Ramos (cell line): ENCODE data around the gene GPATCH8.

Source experiments
- in situ Hi-C: fragments of 300-500 bp; cut with MboI; formaldehyde crosslinking; loops from one replicate; pipeline ENCODE4 v1.14.3; 2022; ENCODE audit warnings: low sequenced_read_pairs; ENCODE audit not compliant: unreplicated experiment

GPATCH8 gene

DNA sequence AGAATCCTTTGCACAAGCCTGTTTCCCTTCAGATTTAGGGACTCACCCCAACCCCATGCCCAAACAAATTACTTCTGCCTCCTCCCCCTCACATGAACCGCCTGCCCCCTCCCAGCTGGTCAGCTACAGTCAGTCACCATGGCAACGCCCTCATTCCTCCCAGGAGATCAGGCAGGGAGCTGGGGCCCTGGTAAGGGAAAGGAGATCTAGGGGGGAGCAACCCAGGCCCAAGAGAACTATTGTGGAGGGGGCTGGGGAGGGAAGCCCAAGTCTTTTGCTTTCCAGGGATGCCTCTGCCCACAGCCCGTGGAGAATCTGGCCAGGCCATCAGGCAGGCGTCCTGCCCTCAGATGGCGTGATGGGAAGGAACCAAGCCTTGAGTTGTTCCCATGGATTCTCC lies 142.4 kb downstream of the GPATCH8 start:
- in situ Hi-C loops, result no loop called here

DNA sequence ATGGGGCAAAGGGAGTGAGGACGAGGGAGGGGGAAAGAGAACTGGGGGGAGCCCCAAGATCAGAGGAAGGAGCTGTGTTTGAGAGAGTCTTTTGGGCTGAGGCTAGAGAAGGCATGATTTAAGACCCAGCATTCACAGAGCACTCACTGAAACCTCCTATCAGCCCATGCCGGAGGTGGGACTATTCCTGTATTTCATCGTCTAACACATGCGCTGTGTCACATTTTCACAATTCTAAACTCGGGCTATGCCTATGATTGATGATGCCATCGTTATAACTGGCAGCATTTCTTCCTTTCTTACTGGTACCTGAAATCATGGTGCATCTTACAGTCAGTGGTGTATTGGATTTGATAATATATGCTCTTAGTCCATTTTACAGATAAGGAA lies 143.1 kb downstream of the GPATCH8 start:
- in situ Hi-C loops, result no loop called here

- in situ Hi-C loops, result no loop called here
These were observed 143.6 kb downstream of the GPATCH8 start for GRCh38 chr17:44359458-44360143.

- in situ Hi-C loops, result no loop called here
These were observed 144.2 kb downstream of the GPATCH8 start for GRCh38 chr17:44359006-44359405.

DNA sequence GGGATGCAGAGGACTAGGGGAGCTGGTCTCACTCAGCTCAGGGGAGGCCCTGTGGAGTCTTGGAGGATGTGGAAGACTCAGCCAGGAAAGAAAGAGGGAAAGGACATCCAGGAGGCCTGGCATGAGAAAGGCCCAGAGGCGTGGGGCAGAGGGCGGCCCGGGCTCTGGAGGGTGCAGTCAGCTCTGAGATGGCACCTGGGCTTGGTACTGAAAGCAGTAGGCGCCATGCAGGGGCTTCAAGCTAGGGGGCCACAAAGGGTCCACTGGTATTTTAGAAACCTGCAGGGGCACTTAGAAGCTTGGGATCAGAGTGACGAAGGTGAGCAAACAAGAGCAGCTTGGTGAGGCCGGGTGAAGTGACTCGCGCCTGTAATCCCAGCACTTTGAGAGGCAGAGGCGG lies 145.1 kb downstream of the GPATCH8 start:
- in situ Hi-C loops, result no loop called here

GRCh38 chr17:44356241-44356640 lies 147.0 kb downstream of the GPATCH8 start:
- in situ Hi-C loops, result no loop called here

DNA sequence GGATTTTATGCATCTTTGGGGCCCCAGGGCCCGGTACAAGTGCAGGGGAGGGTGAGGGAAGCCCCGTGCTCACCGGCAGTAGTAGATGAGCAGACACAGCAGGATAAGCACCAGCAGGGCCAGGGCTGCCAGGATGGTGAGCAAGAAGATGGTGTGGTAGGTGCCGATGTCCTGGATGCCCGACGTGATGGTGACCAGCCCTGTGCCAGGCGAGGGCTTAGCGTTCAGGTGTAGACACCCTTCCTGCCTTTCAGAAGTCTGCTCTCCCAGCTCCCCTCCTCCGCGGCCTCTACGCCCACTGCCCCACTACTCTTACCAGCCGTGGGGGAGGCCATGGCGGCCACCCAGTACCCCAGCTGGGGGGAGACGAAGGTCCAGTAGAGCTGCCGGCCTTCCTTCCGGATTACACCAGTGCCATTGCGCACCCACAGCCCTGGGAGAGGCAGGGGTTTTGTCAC lies 147.5 kb downstream of the GPATCH8 start:
- in situ Hi-C loops, result no loop called here

DNA sequence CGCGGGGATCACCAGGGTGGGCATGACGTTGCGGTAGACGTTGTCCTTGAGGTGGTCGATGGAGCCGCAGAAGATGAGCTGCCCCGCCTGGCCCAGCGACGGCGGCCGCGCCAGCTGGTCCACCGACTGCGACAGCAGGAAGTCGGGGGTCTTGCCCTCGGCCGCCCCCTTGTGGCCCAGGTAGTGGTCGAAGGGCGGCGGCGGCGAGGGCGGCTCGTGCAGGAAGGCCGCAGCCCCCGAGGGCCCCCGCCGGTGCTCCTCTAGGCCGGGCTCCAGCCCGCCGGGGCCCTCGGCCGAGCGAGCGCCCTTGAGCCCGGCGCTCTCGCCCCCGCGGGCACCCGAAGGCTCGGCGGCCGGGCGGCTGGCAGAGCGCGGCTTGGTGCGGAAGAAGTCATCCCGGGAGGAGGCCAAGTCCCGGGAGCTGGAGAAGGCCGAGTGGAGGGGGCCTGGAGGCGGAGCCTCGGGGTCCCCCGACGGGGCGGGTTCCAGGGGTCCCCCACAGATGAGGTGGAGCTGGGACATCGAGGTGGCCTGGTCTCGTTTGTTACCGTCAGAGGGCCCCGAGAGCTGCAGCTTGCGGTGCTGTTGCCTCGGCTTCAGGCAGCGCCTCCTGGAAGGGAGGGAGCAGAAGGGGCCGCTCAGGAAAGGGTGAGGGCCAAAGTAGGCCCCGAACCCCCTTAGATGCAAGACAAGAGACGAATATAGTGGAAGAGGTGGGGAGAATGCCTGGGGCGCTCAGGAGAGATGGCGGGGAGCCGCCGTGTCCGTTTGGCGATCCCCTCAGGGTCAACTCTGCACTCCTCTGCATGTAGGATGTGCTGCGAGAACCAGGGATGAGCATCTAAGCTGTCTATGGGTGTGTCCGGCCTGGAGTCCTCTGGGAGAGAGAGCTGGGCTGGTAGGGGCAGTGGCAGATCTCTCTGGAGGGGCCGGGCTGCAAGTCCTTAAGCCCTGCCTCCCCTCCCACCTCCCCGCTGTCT lies 148.3 kb downstream of the GPATCH8 start:
- in situ Hi-C loops, result no loop called here

DNA sequence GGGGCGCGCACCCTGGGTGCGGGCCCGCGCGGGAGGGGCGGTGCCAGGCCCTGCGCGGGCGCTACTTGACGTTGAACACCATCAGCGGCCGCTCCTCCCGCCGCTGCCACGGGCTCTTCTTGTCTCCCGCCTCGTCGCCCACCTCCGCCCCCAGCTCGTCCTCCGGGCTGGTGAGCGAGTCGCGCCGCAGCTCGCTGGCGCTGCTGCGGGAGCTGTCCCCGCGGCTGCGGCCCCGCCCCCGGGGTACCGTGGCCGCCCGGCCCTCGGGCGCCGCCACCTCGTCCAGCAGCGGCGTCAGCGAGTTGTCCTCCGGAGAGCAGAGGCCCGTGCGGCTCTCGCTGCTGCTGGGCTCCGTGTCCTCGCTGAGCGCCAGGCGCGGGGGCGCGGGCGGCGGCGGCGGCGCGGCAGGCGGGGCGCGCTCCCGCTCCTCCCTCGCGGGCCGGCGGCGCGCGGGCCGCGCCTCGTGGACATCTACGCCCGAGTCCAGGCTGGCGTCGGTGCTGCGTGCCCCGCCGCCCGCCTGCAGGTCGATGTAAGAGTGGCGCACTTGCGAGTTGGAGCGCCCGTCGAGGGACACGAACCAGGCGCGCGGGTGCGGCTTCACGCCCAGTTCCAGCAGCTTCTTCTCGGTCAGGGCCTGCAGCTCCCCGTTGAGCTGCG lies 149.4 kb downstream of the GPATCH8 start:
- in situ Hi-C loops, result no loop called here

DNA sequence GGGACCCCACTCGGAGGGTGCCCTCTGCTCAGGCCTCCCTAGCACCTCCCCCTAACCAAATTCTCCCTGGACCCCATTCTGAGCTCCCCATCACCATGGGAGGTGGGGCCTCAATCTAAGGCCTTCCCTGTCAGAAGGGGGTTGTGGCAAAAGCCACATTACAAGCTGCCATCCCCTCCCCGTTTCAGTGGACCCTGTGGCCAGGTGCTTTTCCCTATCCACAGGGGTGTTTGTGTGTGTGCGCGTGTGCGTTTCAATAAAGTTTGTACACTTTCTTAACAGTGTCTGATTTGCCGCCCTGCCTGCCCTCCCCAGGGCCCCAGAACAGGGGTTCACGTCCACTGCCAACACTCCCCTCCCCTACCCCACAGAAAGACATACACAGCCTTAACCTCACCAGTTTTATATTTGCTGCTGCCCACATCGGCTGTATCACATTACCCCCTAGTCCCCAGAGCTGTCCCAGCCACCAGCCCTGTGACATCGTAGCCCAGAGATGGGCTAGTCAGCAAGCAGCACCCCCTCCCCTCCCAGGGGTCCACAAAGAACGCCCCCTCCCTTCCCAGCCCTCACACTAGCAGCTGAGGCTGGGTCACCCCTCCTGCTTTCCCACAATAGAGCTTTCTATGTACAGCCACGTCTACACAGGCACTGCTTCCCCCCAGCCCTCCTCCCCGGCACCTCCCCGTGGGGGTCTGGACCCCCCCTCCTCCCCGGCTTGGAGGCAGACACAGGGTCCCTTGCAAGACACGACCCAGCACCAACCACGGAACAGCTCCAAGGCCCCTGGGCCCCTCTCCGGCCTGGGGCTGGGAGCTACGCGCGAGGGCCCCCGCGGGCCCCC lies 150.2 kb downstream of the GPATCH8 start:
- in situ Hi-C loops, result no loop called here

GRCh38 chr17:44351961-44352827 lies 151.0 kb downstream of the GPATCH8 start:
- in situ Hi-C loops, result no loop called here

DNA sequence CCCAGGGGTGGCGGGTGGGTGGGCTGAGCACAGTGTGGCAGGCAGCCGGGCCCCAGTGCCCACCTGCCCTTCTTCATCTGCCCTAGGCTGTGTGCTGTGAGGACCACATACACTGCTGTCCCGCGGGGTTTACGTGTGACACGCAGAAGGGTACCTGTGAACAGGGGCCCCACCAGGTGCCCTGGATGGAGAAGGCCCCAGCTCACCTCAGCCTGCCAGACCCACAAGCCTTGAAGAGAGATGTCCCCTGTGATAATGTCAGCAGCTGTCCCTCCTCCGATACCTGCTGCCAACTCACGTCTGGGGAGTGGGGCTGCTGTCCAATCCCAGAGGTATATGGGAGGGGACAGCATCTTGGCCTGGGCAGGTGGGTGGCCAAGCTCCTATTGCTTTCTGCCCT lies 151.7 kb downstream of the GPATCH8 start:
- in situ Hi-C loops, result no loop called here

- in situ Hi-C loops, result no loop called here
These were observed 152.4 kb downstream of the GPATCH8 start for GRCh38 chr17:44350733-44351226.

GRCh38 chr17:44349553-44350070 lies 153.6 kb downstream of the GPATCH8 start:
- in situ Hi-C loops, result no loop called here

DNA sequence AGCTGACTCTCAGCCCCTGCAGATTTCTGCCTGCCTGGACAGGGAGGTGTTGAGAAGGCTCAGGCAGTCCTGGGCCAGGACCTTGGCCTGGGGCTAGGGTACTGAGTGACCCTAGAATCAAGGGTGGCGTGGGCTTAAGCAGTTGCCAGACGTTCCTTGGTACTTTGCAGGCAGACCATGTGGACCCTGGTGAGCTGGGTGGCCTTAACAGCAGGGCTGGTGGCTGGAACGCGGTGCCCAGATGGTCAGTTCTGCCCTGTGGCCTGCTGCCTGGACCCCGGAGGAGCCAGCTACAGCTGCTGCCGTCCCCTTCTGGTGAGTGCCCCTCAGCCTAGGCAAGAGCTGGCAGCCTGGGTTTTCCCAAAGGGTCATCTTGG lies 154.2 kb downstream of the GPATCH8 start:
- in situ Hi-C loops, result no loop called here

DNA sequence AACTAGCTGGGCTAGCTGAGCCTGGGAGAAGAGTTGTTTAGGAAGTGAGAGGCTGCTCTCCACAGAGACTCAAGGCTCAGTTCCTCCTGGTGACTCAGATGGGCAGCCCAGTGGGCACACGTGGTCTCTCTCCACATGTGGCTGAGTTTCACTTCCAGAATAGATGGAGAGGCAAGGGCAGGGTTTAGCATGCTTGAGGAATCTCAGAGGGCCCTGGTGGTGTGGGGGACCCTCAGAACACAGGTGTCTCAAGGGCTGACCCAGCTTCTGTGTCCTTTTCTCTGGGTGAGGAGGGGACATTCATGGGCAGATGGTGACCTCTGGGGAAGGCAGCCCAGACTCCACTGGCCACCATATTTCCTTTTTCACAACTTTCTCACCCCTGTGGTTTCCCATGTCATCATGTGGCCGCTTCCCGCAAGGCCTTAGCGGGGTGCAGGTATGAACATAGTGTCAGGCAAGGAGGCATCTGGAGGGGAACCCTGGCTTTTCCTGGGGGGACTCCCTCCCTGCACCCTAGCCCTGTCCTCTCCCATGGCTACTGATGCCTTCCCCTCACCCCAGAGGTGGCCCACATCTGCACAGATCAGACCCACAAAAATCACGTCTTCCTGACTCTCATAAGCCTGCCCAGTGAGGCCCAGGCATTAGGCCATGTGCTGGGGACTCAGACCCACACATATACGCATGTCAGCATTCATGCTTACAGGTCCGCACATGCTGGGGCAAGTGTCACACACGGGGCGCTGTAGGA lies 154.8 kb downstream of the GPATCH8 start:
- in situ Hi-C loops, result no loop called here
